GM06990 (cell line): ENCODE data around the gene AK4.

Experiments
- DNase-seq: peaks from one replicate; pipeline ENCODE4 v3.0.0-alpha.2; 2011; ENCODE audit not compliant: insufficient read length; ENCODE audit errors: extremely low read depth
- H3K27me3 ChIP-seq: replicated peaks from 2 replicates; pipeline ENCODE4 v1.6.0; 2011; ENCODE audit warnings: low read length; ENCODE audit not compliant: control insufficient read depth, insufficient read depth
- H3K36me3 ChIP-seq: 2 replicates; pipeline ENCODE4 v1.5.1; 2011; ENCODE audit warnings: low read length; ENCODE audit not compliant: control insufficient read depth, insufficient read depth
- H3K4me3 ChIP-seq: replicated peaks from 2 replicates; pipeline ENCODE4 v1.5.1; 2011; ENCODE audit warnings: low read depth, mild to moderate bottlenecking, control low read depth, low read length
- TF ChIP-seq, protein P1 (sequence below): IDR thresholded peaks from 2 replicates; pipeline ENCODE4 v1.5.1; 2011; ENCODE audit warnings: low read length, control low read depth, mild to moderate bottlenecking, inconsistent platforms; ENCODE audit not compliant: insufficient read depth, poor library complexity, severe bottlenecking

AK4 gene

DNA sequence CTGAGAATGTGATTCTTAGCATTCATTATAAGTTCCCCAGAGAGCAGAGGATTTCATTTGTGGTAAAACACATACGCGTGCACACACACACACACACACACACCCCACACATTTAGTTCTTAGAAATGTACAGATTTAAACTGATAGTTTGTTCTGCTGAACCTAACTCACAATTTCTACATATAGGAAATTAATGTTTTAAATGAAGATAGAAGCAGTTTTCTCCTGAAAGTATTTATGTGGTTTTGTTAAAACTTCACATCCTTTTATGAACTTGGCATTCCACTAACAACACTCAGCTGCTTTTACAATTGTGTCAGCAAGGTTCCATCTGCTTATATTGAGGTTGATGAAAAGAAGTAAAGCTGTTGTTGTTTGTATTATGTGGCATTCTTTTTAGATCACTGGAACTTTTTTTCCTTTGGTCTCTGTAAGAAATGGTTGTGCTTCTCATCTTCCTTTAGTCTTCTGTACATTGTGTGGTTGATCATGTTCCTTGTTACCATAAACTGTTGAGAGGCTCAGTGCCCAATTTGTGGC is 41.6 kb downstream of the AK4 start:
- Histone ChIP-seq H3K27me3 (no peaks in the 10 kb centered on the region), H3K36me3 (no peaks in the 10 kb centered on the region), H3K4me3 (no peak overlapping the region)
- TF ChIP-seq, protein P1, sequence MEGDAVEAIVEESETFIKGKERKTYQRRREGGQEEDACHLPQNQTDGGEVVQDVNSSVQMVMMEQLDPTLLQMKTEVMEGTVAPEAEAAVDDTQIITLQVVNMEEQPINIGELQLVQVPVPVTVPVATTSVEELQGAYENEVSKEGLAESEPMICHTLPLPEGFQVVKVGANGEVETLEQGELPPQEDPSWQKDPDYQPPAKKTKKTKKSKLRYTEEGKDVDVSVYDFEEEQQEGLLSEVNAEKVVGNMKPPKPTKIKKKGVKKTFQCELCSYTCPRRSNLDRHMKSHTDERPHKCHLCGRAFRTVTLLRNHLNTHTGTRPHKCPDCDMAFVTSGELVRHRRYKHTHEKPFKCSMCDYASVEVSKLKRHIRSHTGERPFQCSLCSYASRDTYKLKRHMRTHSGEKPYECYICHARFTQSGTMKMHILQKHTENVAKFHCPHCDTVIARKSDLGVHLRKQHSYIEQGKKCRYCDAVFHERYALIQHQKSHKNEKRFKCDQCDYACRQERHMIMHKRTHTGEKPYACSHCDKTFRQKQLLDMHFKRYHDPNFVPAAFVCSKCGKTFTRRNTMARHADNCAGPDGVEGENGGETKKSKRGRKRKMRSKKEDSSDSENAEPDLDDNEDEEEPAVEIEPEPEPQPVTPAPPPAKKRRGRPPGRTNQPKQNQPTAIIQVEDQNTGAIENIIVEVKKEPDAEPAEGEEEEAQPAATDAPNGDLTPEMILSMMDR, result no peak
- DNase-seq, result no peak

DNA sequence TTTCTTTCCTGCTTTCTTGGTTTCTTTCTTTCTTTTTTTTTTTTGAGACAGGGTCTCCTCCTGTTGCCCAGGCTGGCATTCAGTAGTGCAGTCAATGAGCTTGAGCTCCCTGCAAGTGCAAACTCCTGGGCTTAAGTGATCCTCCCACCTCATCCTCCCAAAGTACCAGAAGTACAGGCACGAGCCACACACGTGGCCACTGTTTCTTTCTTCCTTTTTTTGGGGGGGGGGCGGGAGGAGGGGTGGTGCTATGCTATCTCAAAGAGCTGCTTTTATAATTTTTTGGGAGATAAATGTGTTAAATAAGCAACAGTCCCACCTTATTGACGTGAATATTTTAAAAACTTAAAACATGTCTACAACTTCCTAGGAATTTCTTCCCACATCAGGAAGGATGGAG is 42.2 kb downstream of the AK4 start:
- DNase-seq, result no peak
- TF ChIP-seq, protein P1, result no peak
- H3K27me3 ChIP-seq, result no peaks in the 10 kb centered on the region
- H3K4me3 ChIP-seq, result no peak overlapping the region
- no peaks in the 10 kb centered on the region for H3K36me3 ChIP-seq

DNA sequence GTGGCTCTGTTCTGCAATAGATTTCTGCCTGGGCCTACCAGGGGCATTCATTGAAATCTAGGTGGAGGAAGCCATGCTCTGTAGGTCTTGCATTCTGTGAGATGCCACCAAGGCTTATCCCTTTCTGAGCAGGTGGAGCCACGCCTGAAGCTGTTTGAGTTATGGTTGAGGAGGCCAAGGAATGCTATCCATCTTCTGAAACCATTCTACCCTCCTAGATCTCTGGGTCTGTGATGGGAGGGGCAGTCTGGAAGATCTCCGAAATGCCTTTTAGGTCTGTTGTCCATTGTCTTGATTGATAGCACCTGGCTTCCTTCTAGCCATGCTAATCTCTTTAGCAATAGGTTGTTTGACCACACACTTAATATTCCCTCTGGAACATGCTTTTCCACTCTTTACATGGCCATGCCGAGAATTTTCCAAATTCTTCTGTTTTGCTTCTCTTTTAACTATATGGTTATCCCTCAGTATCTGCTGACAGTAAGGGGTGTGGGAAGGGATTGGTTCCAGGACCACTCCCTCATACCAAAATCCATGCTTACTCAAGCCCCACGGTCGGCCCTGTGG is 45.2 kb downstream of the AK4 start:
- DNase-seq, result no peak
- Histone ChIP-seq H3K4me3 (no peak overlapping the region), H3K36me3 (no peaks in the 10 kb centered on the region), H3K27me3 (no peaks in the 10 kb centered on the region)
- TF ChIP-seq, protein P1, result no peak

DNA sequence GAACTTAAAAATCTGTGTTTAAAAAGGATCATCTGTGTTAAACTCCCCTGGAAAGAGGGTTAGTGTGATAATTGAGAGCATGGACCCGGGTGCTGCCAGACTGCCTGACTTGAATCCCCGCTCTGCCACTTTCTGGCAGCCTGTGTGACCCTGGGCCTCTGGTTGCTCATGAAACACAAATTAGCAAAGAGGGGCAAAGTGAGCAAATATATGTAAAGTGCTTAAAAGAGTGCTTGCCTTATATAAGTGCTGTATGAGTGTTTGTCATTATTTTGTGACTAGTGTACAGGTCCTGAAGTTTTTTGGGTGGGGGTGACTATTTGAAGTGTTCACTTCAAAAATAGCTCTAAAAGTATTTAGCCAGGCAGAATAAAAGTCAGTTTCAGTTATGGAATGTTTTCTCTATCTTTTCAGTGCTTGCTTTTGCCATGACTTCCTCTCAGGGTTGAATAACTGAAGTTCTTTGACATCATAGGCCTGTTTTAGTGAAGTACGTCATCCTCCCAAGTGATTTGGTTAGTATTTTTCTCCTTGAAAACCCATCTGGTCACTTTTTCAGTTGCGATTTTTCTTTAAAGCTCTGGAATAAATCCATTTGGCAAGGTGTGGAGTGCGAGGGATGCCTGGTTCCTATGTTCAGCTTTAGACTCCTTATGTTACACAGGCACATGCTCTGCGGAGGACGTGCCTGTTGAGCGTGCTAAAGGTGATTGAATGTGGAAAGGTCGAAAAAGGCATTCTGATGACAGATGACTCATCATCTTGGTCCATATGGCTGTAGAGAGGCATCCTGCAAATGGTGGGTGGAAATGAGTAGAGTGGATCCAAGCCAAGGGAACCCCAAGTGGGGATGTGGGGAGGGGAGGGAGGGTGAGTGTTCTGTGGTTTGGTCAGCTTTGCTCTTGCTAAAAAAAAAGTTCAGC is 47.8 kb downstream of the AK4 start:
- DNase-seq, result no peak
- H3K4me3 ChIP-seq, result no peak overlapping the region
- no peaks in the 10 kb centered on the region for H3K27me3 ChIP-seq
- TF ChIP-seq, protein P1, result no peak
- H3K36me3 ChIP-seq, result no peaks in the 10 kb centered on the region

DNA sequence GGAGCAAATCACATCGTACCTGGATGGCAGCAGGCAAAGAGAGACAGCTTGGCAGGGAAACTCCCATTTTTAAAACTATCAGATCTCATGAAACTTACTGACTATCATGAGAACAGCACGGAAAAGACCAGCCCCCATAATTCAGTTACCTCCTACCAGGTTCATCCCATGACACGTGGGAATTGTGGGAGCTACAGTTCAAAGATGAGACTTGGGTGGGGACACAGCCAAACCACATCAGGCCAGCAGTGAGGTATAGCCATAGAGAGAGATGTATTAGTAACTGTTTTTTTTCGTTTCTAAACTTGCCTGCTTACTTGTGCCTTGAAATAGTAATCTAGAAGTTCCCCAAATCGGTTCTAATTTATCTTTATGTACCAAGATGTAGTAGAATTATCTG is 48.9 kb downstream of the AK4 start:
- no peaks in the 10 kb centered on the region for H3K27me3 ChIP-seq
- no peak overlapping the region for H3K4me3 ChIP-seq
- TF ChIP-seq, protein P1, result no peak
- H3K36me3 ChIP-seq, result no peaks in the 10 kb centered on the region
- no peak for DNase-seq
